ENCODE results near the gene INPP1. TPM values are rescaled to one million over a fixed set of nuclear protein-coding genes. Genes with fewer than 3 reads are reported as not detected.

The INPP1 gene
- total and polyA plus RNA-seq, 2 of the 8 experiments (the other 6 are each of a cell fraction or from before 2014, with no cell fraction given), result 0.88 to 3.0 TPM

GRCh38 chr2:190369635-190370034 lies 26.2 kb downstream of the INPP1 start:
- H4K8ac ChIP-seq (ENCODE audit: extremely low read depth, insufficient read depth, low read length), result no peak overlapping the region
- WGBS, 2 experiments (ENCODE audit: extremely low coverage in 1 of 2, insufficient coverage in 1 of 2, insufficient read length in 1 of 2, insufficient replicate concordance in 2 of 2, low coverage in 1 of 2, low lambda C conversion rate in 2 of 2, missing lambda C conversion rate in 1 of 2), result 88% methylated on average over 2 of the region's 2 CpGs; no CpG with 5 or more reads in 1 of the 2 experiments

More at GRCh38 chr2:190369635-190370034, 26.2 kb downstream of the INPP1 start:
- ChIA-PET CTCF (ENCODE audit: partially characterized antibody) (interaction anchor here (0.5 to 1.4 kb wide), 6 partner anchors 11 to 434 kb away, joined by 3 to 4 read pairs (median 3); partner anchors contain the start of gene HIBCH), POLR2A (ENCODE audit: partially characterized antibody) (no interaction called here)
- Histone ChIP-seq H3K4ac (replicated peaks; ENCODE audit: insufficient read length, low read depth, low read length) (no peak overlapping the region), H3K23me2 (ENCODE audit: low read depth, low read length) (no peaks in the 10 kb centered on the region; the same call in 1 of the 2 replicates), H3K14ac (ENCODE audit: insufficient read length) (no peak overlapping the region), H2AFZ (ENCODE audit: low read length) (no peak overlapping the region), H2BK15ac (ENCODE audit: low read length) (no peak overlapping the region), H2BK20ac (ENCODE audit: low read length) (no peak overlapping the region), H3K4me2 (ENCODE audit: insufficient read depth in 1 of 2, low read depth in 2 of 2, low read length in 2 of 2) (no peak overlapping the region), H2BK5ac (ENCODE audit: low read depth, low read length) (no peak overlapping the region), H2BK12ac (ENCODE audit: low read depth, low read length) (no peak overlapping the region), H3K56ac (replicated peaks; ENCODE audit: insufficient read length, low read depth, low read length) (no peak overlapping the region), H4K5ac (ENCODE audit: insufficient read length, low read depth, low read length) (no peak overlapping the region), H2BK120ac (replicated peaks; ENCODE audit: low read depth, low read length) (no peak overlapping the region), H3K23ac (ENCODE audit: insufficient read length) (no peak overlapping the region), H3K4me1 (replicated peaks in 1 of 4; ENCODE audit: control insufficient read depth in 3 of 4, insufficient read depth in 4 of 4, low read length in 3 of 4) (no peaks in the 10 kb centered on the region), H4K20me1 (replicated peaks in 1 of 2; ENCODE audit: control insufficient read depth in 1 of 2, insufficient read depth in 2 of 2, low read length in 2 of 2) (no peaks in the 10 kb centered on the region), H3K36me3 (ENCODE audit: control insufficient read depth in 2 of 4, insufficient read depth in 4 of 4, low read length in 3 of 4) (no peaks in the 10 kb centered on the region), H3K9me3 (ENCODE audit: insufficient read depth in 2 of 2, low read depth in 1 of 2, low read length in 1 of 2) (no peaks in the 10 kb centered on the region), H4K91ac (replicated peaks; ENCODE audit: insufficient read length, low read length) (no peak overlapping the region), H3K18ac (ENCODE audit: extremely low read depth, low read length) (no peak overlapping the region), H3K27me3 (replicated peaks in 1 of 4; ENCODE audit: control insufficient read depth in 3 of 4, extremely low read depth in 1 of 4, insufficient read depth in 3 of 4, low read length in 3 of 4) (no peaks in the 10 kb centered on the region), H3K79me1 (ENCODE audit: low read depth, low read length) (no peaks in the 10 kb centered on the region), H3K4me3 (ENCODE audit: extremely low read depth in 1 of 4, insufficient read depth in 2 of 4, low read depth in 3 of 4, low read length in 4 of 4) (no peak overlapping the region), H3K79me2 (ENCODE audit: control insufficient read depth in 1 of 2, insufficient read depth in 2 of 2, low read length in 2 of 2) (no peaks in the 10 kb centered on the region; a peak in 1 of 4 replicates), H3K9ac (replicated peaks in 1 of 4; ENCODE audit: extremely low read depth in 1 of 4, low read depth in 3 of 4, low read length in 3 of 4) (no peak overlapping the region), H2AK5ac (ENCODE audit: low read depth, low read length) (no peak overlapping the region), H3K27ac (ENCODE audit: low read depth, low read length) (no peak overlapping the region)
- FAIRE-seq (no peak), DNase-seq (ENCODE audit: low read depth in 1 of 2, low spot score in 2 of 2) (no peak)
- TF ChIP-seq BACH1 (IDR thresholded peaks at IDR 0.05; ENCODE audit: low read length) (no peak), TAF7 (optimal IDR thresholded peaks at IDR 0.05; ENCODE audit: borderline replicate concordance, low read depth, low read length) (no peak), E2F6 (IDR thresholded peaks at IDR 0.05) (no peak), KDM5A (IDR thresholded peaks at IDR 0.05; ENCODE audit: low read length) (no peak), SP1 (IDR thresholded peaks at IDR 0.05; ENCODE audit: low read depth, low read length) (no peak), KDM4A (IDR thresholded peaks at IDR 0.05; ENCODE audit: low read depth, low read length, severe bottlenecking) (no peak), CBX8 (IDR thresholded peaks at IDR 0.05; ENCODE audit: borderline replicate concordance, low read depth, low read length) (no peak), RFX5 (IDR thresholded peaks at IDR 0.05; ENCODE audit: borderline replicate concordance, low read depth, low read length) (no peak), BRCA1 (IDR thresholded peaks at IDR 0.05; ENCODE audit: low read depth, low read length) (no peak), MAFK (IDR thresholded peaks at IDR 0.05; ENCODE audit: low read depth, low read length) (no peak)

All from H1 (cell line).